GM21423 (cell line): ENCODE results near the gene ANKS1A.
"Not testable (repeated sequence)": the region's sequence is repeated elsewhere in the genome, so short reads cannot be mapped to it uniquely, and the experiment has no call there.

Experiments
- ATAC-seq: cut with Tn5 transposase; IDR thresholded peaks from one replicate; pipeline ENCODE4 v1.9.1; 2021; ENCODE audit warnings: mild to moderate bottlenecking, moderate library complexity; ENCODE audit not compliant: unreplicated experiment

ANKS1A gene

DNA sequence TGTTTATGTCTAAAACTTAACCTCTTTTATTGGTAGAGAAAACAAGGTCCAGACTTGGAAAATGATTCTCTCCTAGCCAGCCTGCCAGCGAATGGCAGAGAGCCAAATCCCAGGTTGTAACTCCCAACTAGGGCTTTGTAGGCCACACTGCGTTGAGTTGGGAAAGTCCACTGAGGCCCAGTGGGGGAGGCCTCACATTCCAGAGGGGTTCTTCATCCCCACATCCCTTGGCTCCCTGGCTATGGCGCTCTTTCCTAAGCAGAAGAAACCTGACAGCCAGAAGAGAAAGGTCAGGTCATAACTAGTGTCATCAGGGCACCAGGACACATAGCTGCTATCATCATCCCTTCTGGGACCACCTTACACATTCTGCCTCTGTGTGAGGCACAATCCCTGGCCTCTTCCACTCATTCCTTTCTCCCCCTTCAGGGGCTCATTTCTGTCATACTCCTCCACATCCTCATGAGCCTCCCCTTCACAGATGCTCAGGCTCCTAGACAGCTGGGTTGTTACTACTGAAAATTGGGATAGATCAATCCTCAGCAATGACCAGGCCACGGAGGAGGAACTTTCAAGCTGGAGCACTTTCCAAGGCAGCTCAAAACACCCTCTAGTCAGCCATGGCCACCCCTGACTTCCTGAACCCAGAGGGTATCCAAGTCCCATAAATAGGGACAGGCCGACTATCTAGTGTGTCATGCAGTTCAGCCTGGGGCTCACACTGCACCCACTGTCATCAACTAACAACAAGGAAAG lies 203.5 kb downstream of the ANKS1A start:
- no peak for ATAC-seq

DNA sequence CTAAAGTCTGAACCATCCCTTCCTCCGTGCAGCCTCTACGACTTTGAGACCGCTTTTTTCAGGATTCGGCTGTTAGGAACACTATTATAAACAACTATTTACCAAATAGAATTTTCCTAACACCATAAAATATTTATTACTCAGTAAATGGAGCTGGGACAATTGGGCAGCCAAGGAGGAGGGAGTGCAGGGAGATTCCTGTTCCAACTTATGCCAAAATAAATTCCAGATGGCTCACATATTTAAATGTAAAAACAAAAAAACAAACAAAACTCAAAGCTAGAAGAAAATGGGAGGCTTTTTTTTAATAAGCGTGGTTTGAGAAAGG lies 204.0 kb downstream of the ANKS1A start:
- no peak for ATAC-seq

DNA sequence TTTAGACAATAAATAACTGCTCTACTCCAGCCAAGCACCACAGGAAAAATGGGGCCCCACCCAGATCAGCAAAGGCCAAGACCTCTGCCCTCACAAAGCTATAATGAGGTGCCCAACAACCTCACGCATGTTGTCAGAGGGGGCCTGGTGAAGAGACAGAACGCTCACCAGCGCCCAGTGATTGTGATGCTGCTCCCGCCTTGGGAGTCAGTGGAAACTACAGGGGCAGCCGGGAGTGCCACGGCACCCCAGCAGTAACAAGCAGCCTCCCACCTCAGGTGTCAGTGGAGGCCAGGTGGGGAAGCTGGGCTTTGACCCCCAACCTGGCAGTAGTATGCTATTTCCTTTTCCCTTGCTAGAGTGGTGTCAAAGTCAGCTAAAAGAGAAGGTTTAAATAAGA lies 204.7 kb downstream of the ANKS1A start:
- no peak for ATAC-seq

DNA sequence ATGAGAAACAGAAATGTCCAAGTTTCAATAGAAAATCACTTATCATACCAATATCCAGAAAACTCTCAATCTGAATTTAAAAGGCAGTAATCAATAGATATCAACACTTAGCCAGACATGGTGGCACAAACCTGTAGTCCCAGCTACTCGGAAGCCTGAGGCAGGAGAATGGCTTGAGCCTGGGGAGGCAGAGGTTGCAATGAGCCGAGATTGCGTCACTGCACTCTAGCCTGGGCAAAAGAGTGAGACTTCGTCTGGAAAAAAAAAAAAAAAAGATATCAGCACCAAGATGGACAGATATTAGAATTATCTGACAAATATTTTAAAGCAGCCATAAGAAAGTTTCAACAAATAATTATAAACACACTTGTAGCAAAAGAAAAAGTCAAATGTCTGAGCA lies 205.1 kb downstream of the ANKS1A start:
- no peak for ATAC-seq

DNA sequence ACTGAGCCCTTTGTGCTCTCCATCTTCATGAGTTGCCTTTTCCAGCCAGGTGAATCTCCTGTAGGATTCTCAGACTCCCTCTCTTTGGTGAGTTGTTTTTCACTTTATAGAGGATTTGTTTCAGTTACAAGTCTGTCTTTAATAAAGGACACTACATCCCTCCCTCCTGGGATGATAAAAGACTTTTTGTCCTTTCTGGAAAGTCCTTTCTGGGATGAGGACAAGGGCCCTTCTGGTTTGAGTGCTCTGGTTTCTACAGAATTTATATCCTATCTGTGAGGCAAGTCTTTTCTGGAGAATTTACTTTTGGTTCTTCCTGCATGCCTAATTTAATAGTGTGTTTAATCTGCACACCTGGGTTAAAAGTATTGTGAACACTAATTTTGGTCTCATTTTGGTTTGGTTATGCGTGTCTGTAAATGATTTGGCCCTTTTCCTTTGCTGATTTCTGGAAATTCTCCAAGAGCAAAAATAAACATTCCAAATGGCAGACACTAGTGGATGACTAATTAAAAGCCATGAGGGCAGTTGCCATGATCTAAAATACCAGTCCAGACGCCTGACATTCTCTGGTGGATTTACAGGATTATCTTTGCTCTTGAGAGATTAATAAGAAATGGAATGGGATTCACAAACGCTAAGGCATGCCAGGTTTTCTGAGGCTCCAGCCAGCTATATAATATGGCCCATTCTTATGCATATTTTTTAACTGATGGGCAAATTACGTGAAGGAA lies 207.2 kb downstream of the ANKS1A start:
- no peak for ATAC-seq

DNA sequence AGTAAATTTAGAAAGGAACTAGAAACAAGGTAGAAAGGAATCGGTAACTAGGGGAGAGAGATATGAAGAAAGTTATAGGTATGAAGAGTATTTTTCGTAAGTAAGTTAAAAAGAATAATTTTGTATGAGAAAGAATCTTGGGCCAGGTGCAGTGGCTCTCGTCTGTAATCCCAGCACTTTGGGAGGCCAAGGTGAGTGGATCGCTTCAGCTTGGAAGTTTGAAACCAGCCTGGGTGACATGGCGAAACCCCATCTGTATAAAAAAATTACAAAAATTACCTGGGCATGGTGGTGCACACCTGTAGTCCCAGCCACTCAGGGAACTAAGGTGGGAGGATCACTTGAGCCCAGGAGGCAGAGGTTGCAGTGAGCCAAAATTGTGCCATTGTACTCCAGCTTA lies 210.1 kb downstream of the ANKS1A start:
- ATAC-seq, result no peak

DNA sequence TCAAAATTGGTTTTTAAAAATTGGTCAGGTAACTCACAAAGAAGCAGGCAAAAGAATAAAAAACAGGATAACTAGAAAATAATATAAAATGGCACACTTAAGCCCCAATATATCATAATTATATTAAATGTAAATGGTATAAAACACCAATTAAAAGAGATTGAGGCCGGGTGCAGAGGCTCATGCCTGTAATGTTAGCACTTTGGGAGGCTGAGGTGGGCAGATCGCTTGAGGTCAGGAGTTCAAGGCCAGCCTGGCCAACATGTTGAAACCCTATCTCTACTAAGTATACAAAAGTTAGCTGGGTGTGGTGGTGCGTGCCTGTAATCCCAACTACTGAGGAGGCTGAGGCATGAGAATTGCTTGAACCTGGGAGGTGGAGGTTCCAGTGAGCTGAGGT lies 216.0 kb downstream of the ANKS1A start:
- no peak for ATAC-seq

DNA sequence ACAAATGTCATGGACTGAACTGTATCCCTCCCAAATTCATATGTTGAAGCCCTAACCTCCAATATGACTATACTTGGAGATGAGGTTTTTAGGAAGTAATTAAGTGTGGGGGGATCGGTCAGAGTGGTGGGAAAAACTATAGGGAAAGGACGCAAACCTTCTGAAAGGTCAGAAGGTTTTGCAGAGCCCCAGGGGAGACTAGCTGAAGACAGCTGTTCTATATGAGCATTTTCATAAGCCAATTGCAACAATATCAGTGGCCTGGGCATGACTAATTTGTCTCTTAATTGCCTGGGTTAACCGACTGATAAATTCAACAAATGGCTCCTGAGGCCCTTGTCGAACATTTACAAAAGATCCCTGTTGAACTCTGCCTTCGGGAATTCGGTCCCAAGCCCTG lies 217.0 kb downstream of the ANKS1A start:
- ATAC-seq, result not testable (repeated sequence)

DNA sequence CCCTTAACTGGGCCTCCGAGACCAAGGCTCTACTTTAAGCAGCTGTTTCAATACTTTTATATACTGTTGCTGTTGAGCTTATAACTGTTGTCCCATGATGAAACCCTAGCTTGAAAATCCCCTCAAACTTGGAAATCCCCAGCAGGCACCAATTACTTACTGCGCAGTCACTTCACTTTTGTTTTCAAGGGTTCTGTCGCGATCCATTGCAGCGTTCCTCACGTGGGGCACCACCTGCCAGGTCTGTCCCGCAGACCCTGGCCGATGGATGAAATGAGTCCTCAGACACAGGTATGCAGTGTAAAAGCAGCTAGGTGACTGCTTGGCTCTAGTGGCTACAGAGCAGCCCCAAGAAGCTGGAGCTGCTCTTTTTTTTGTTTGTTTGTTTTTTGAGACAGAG lies 218.2 kb downstream of the ANKS1A start:
- not testable (repeated sequence) for ATAC-seq

DNA sequence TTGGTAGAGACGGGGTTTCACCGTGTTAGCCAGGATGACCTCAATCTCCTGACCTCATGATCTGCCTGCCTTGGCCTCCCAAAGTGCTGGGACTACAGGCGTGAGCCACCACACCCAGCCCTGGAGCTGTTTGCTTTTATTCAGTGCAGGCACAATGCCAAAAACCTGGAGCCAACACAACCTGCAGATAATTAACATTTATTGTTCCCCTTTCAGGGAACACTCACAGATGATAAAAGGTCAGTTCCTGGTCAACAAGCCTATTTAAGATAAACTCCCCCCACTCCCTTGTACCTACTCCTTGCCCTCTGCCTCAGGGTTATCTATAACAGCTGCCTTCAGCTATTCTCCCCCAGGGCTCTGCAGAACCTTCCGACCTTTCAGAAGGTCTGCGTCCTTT lies 218.7 kb downstream of the ANKS1A start:
- not testable (repeated sequence) for ATAC-seq

DNA sequence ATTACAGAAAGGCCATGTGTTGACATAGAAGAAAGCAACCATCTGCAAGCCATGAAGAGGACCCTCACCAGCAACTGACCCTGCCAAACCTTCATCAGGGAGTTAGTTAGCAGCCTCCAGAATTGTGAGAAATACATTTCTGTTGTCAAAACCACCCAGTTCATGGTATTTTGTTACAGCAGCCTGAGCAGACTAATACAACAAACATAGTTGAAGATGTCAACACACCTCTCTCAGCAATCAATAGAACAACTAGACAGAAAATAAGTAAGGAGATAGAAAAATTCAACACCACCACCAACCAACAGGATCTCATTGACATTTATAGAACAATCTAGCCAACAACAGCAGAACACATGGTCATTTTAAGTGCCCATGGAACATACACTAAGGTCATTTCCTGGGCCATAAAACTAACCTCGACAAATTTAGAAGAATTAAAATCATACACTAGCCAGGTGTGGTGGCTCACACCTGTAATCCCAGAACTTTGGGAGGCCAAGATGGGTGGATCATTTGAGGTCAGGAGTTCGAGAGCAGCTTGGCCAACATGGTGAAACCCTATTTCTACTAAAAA lies 219.3 kb downstream of the ANKS1A start:
- ATAC-seq, result no peak

DNA sequence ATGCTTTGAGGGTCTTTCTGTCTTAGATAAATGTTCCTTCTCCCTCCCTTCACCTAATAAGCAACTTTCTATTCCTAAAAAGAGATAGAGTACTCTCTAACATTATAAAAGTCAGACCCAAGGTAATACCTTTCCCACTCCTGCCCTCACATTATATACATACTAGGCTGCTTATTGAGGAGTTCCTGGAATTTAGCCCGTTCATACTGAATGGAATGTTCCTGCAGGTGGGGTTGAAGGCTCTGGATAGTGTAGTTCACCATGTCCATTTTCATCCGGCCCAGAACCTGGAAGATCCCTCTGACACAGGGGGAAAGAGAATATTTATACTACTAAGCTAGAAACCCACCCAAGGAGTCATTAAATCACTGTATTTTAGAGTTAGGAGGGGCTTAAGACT lies 231.7 kb downstream of the ANKS1A start:
- ATAC-seq, result no peak

DNA sequence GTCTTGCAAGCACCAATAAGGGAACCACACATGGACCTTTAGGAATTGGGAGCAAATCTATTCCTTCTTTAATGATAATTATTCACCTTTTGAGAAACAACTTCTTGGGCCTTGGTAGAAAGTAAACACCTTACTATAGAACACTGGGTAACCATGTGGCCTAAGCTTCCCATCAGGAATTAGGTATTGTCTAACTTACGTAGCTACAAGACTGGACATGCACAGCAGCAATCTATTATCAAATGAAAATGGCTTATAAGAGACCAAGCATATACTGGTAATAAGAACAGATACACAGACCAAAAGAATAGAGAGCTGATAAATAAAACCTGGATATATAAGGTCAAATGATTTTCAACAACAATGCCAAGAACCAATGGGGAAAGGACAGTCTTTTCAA lies 235.3 kb downstream of the ANKS1A start:
- ATAC-seq, result no peak

DNA sequence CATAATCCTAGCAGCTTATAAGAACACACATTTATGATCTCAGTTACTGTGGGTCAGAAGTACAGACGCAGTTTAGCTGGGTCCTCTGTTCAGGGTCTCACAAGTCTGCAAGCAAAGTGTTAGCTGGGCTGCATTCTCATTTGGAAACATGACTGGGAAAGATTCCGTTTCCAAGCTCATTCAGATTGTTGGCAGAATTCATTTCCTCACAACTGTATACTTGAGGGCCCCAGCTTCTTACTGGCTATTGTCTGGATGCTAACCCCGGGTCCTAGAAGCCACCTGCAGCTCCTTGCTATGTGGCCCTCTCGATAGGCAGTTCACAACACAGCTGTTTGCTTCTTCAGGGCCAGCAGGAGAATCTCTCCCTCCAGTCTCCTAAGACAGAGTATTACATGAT lies 239.0 kb downstream of the ANKS1A start:
- no peak for ATAC-seq

DNA sequence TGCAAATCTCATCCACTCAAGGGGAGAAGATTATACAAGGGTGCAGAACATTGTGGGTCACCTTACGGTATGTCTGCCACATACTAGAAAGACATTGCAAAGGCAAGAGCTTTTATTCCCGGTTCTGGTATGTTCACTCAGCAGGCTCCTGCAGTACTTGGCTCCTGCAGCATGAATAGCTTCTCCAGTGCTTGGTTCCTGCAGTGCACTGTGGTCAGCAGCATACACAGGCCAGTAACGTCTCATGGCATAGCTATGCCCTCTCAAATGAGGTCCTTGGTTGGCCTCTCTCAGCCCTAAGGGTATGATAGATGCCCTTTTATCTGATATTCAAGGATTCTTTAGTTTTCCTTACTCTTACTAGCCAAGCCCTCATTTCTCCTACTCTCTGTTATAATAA lies 239.4 kb downstream of the ANKS1A start:
- ATAC-seq, result no peak

DNA sequence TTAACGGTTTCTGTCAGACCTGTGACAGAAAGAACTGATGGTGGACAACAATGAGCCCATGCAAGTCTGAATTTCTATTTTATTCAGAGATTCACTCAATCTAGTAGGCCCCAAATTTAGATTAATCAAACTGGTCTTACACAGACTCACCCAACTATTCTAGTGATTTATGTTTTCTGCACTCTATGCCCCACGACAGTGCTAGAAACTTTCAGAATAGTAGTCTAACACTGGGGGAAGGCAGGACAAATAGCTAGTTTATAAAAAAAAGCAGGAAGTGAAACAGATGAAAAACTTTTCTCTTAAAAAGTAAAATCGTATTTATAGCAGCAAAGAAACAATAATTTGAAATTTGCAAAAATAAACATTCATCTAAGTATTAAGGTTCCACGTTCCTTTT lies 247.1 kb downstream of the ANKS1A start:
- ATAC-seq, result no peak

DNA sequence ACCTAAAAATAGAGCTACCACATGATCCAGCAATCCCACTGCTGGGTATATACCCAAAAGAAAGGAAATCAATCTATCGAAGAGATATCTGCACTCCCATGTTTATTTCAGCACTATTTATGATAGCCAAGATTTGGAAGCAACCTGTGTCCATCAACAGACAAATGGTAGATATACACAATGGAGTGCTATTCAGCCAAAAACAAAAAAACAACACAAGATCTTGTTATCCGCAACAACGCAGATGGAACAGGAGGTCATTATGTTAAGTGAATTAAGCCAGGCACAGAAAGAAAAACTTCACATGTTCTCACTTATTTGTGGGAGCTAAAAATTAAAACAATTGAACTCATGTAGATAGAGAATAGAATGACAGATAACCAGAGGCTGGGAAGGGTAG lies 249.1 kb downstream of the ANKS1A start:
- not testable (repeated sequence) for ATAC-seq

DNA sequence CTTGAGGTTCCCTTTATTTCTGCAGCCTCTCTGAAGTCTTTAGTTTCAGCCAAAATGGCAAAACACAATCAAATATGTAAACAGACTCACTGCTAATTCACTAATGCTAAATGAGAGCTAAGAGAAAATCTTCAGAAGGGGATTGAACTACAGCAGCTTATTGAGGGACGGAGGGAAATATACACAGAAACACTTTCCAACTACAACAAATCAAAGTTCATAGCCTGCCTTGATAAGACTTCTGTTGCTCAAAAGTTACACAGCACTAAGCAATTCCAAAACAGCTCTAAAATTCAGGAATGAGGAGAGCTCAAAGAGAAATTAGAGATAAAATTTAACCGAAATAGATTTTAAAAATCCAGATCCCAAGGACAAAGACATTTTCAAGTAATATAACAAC lies 250.4 kb downstream of the ANKS1A start:
- no peak for ATAC-seq

DNA sequence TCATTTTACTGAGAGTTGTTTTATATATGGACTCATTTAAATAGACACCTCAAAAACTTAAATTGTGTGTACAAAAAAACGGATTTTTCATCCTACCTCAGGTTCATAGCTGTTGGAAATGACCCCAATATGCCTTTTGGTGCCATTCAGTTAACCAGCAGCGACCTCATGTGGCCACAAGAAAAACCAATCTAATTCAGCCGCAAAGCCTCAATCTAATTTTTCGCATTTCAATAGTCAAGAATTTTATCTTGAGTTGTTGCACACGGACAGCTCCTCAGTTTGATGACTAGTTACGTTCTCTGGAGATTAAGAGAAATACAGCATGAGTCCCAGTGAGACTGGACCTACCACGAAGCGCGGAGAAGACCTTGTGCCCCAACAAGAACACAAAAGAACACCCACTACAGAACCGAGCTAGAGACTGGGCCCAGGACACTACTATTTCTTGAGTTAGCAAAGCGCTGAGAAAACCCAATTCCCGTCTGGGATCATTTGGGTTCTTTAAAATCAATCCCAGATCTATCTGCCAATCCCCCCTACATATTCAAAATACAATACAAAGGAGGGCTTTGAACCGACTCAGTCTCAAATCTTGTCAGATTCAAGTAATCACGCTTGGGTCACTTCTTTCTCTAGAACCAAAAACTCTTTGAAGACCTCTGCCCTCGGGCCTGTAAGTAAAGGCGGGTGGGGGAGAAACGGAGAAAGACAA lies 251.0 kb downstream of the ANKS1A start:
- ATAC-seq, result no peak

DNA sequence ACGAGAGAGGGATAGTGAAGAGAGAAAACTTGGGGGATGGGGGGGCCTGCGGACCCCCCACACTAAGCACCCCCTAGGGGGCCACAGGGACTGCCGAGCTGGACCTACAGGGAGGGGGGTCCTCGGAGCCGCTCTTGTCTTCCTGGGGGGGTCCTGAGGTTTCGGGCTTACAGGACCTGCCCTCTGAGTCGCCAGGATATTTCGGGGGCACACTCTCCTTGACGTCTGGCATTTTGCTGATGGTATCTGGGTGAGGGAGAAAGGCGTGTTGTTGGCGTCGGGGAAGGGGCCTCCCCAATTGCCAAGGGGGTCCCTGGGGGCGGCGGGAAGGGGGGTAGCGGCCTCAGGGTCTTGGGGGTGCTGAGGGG lies 251.6 kb downstream of the ANKS1A start:
- ATAC-seq, result no peak
